Activated naive CD8-positive, alpha-beta T cell treated with anti-CD3 and anti-CD28 coated beads, Interleukin-2, amount 50 U/mL, for 24 hours (primary cell): ENCODE data around the gene BOD1.

ENCODE experiments used
- ATAC-seq: fragments of 150-1000 bp; cut with Tn5 transposase; one replicate; pipeline ENCODE4 v1.10.0; 2021
- DNase-seq: peaks from one replicate; pipeline ENCODE4 v3.0.0; 2021
- H3K27ac Mint-ChIP-seq: one replicate; pipeline ENCODE4 v1.8.0; 2021; ENCODE audit warnings: mild to moderate bottlenecking, mixed read lengths
- H3K27me3 Mint-ChIP-seq: one replicate; pipeline ENCODE4 v1.8.0; 2021; ENCODE audit warnings: mixed read lengths
- H3K36me3 Mint-ChIP-seq: one replicate; pipeline ENCODE4 v1.8.0; 2021; ENCODE audit warnings: low read depth, mixed read lengths
- H3K4me1 Mint-ChIP-seq: one replicate; pipeline ENCODE4 v1.8.0; 2021; ENCODE audit warnings: mixed read lengths
- H3K4me3 Mint-ChIP-seq: one replicate; pipeline ENCODE4 v1.8.0; 2021; ENCODE audit warnings: mild to moderate bottlenecking, moderate library complexity, mixed read lengths
- H3K9me3 Mint-ChIP-seq: one replicate; pipeline ENCODE4 v1.8.0; 2021; ENCODE audit warnings: mixed read lengths

BOD1 gene

DNA sequence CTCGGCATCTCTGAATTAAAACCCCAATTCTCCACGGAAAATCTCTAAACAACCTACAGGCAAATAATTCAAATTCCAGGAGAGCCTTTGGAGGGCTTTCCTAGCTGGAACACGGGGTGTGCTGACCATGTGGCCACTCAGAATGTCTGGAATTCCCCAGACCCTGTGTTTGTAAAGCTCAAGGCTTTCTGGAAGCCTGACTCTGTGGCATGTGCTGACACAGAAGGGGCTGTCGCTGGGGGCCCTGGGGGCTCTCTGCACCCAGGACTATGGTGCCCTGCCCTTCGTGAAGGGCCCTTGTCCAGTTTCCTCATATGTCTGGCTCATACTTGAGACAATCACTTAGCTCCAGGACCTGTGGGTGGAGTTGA, 29.0 kb upstream of the BOD1 start:
- DNase-seq, result no peak
- Mint-ChIP-seq H3K4me3 (no peak overlapping the region), H3K9me3 (no peaks in the 10 kb centered on the region), H3K36me3 (no peaks in the 10 kb centered on the region), H3K27ac (no peak overlapping the region), H3K4me1 (no peaks in the 10 kb centered on the region), H3K27me3 (peaks cover 3% of the 10 kb centered on the region)
- ATAC-seq, result no peak

DNA sequence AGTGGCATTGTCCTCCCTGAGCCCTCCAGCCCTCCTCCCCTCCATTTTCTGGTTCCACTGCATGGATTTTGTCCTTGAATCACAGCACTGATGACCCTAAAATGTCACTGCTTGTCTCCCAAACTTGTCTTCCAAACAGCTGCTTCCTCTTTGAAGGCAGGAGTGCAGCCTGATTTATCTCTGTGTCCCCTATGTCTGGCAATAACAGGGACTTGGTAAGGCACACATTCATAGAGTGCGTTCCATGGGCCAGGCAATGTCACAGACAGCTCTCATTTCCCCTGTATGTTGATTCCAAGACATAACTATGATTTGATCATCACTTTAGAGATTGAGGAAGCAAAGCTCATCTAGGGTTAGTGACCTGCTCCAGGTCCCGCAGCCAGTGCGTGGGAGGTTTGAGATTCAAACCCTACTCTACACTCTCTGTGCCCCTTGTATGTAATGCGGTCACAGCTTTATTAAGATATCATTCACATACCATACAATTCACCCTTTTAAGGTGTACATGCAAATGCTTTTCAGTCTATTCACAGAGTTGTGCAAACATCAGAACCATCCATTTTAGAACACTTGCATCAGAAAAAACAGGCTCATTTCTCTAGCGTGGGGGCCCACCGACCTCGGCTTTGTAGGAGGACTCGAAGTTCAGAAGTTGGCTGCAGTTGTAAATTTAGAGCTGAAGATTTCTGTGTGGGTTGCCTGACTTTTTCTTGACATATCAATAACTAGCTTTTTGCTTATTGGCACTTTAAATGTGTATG, 28.4 kb upstream of the BOD1 start:
- ATAC-seq, result no peak
- Mint-ChIP-seq H3K27me3 (peaks cover 2% of the 10 kb centered on the region), H3K4me3 (no peak overlapping the region), H3K9me3 (no peaks in the 10 kb centered on the region), H3K36me3 (no peaks in the 10 kb centered on the region), H3K4me1 (no peaks in the 10 kb centered on the region), H3K27ac (no peak overlapping the region)
- DNase-seq, result no peak

DNA sequence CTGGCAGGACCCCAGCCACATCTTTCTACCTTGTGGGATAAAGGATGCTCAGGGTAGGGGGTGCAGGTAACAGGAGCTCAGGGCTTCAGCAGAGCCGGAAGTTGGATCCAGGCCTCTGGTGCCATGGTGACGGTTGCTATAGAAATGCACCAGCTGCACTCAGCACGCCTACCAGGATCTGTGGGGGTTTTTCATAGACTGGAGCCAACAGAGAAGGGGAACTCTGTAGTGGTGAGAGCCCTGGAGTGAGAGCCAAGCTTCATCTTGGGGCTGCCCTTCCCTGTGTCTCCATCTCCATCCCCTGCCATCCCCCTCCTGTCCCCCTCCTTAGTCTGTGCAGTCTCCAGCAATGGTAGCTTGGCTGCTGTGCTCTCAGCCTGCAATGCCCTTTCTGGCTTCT, 27.5 kb upstream of the BOD1 start:
- Mint-ChIP-seq H3K27me3 (peaks cover 2% of the 10 kb centered on the region), H3K36me3 (no peaks in the 10 kb centered on the region), H3K4me1 (no peaks in the 10 kb centered on the region), H3K9me3 (no peaks in the 10 kb centered on the region), H3K4me3 (no peak overlapping the region), H3K27ac (no peak overlapping the region)
- DNase-seq (no peak), ATAC-seq (peak; percentile 34)

DNA sequence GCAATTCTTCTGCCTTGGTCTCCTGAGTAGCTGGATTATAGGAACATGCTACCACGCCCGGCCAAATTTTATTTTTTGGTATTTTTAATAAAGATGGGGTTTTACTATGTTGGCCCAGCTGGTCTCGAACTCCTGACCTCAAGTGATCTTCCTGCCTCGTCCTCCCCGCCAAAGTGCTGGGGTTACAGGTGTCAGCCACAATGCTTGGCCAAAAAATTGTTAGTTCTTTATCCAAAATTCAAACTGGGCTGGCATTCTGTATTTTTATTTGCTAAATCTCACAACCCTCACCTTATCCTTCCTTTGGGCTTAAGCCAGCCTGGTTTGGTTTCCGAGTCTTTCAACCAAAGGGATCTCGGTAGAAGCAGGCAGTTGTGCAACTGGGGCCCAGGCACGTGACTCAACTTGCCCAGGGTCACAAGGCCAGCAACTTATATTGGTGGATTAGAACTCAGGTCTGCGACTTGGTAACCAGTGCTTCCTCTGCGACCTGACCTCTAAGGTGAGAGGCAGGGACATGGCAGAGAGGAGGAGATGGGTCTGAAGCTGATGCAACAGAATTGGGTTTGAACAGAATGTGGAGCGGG, 26.5 kb upstream of the BOD1 start:
- H3K36me3 Mint-ChIP-seq, result no peaks in the 10 kb centered on the region
- H3K4me1 Mint-ChIP-seq, result no peaks in the 10 kb centered on the region
- no peak overlapping the region for H3K4me3 Mint-ChIP-seq
- DNase-seq (no peak), ATAC-seq (no peak)
- H3K9me3 Mint-ChIP-seq, result no peaks in the 10 kb centered on the region
- no peaks in the 10 kb centered on the region for H3K27me3 Mint-ChIP-seq
- H3K27ac Mint-ChIP-seq, result no peak overlapping the region

DNA sequence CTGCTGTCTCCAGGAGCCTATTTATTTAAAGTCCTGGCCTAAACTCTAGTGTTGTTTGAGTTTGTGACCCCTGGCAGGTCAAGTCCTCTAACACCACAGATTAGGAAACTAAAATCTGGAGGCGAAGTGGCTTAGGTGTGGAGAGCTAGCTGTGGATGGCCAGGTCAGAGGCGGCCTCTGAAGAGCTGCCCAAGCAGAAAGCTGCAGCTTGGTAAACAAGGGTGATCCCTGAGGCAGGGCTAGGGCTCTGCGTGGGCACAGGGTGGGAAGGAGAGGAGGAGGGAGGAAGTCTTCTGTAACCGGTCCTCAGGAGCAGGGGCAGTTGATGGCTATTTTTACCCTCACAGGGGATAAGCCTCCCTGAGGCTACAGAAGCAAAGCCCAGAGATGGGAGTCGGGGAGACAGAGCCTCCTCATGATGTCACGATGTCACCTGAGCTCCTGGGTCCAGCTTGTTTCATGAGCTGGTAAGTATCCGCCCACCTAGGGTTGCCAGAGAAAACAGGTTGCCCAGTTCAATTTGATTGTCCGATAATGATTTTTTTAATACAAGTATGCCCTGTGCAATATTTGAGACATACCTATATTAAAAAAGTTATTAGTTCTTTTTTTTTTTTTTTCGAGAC, 25.9 kb upstream of the BOD1 start:
- H3K27me3 Mint-ChIP-seq, result no peaks in the 10 kb centered on the region
- H3K4me3 Mint-ChIP-seq, result no peak overlapping the region
- H3K36me3 Mint-ChIP-seq, result no peaks in the 10 kb centered on the region
- ATAC-seq, result no peak
- no peak for DNase-seq
- no peak overlapping the region for H3K27ac Mint-ChIP-seq
- H3K4me1 Mint-ChIP-seq, result peaks cover 4% of the 10 kb centered on the region
- no peaks in the 10 kb centered on the region for H3K9me3 Mint-ChIP-seq

DNA sequence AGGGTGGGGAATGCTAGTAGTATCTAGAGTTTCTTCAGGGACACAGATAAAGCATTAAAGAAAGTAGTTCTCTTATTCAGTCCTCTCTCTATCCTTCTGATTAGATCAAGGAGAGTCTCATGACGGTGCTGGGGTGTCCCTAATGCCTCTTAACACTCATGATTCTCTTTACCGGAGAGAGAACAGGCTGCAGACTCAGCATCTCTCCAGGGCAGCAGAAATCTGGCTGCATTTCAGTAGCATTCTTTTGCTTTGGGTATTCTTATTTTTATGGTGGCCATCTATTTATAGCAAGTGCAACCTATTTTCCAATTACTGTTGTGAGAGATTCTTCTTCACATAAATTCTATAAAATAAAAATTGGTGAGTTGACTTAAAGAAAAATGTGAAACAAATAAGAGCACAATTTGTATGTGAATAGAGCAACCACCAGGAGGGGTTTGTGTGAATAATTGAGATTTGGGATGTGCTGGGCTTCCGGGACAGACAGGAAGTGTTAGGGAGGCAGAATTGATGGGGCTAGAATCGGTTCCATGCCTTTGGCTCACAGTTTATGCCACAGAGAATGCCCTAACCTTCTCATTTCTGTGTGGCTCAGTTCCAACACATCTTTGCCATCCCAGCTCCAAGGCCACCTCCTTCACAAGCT, 23.8 kb upstream of the BOD1 start:
- ATAC-seq (no peak), DNase-seq (no peak)
- no peak overlapping the region for H3K27ac Mint-ChIP-seq
- H3K4me3 Mint-ChIP-seq, result no peak overlapping the region
- H3K36me3 Mint-ChIP-seq, result no peaks in the 10 kb centered on the region
- H3K27me3 Mint-ChIP-seq, result no peaks in the 10 kb centered on the region
- peaks cover 9% of the 10 kb centered on the region for H3K4me1 Mint-ChIP-seq
- H3K9me3 Mint-ChIP-seq, result no peaks in the 10 kb centered on the region

DNA sequence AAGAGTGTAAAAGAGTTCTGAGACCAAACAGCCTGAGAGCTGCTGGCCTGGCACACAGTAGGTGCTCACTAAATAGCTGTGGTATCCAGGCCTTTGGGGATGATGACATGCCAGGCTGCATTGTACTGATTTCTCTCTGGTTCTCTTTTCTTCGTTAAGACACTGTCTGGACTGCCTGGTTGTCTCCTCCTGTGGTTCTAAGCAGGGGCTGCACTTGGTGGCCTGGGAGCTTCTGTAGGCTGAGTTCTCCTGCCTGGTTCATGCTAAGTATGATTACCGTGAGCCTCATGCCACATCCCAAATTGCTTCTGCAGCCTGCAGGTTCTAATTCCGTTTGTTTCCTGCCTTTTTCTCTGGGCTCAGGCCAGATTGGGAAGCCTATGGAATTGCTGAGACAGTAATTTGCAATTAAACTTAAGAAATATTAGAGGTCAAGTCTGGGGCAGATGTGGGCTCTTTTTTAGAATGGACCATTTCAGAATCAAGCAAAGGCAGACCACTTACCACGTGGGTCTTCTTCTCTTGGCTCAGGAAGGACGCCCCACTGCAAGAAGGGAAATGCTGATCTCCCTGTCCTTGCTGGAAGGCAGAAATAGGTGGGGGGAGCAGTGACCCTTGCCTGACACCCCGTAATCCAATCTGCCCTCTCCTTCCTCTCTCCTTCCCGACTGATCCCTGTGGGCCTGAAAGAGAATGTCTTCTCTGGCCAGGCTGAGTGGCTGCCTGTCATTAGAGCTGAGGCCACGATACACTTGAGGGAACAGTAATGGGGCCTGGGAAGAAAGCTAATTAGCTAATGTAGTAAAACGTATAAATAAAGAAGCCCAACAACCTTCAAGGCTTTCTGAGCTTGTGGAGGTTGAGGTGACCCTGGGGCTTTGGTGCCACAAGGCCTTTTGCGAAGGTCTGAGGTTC, 21.9 kb upstream of the BOD1 start:
- no peak overlapping the region for H3K27ac Mint-ChIP-seq
- no peak for DNase-seq
- H3K4me3 Mint-ChIP-seq, result no peak overlapping the region
- peaks cover 9% of the 10 kb centered on the region for H3K4me1 Mint-ChIP-seq
- no peaks in the 10 kb centered on the region for H3K27me3 Mint-ChIP-seq
- ATAC-seq, result no peak
- H3K36me3 Mint-ChIP-seq, result no peaks in the 10 kb centered on the region
- H3K9me3 Mint-ChIP-seq, result no peaks in the 10 kb centered on the region

DNA sequence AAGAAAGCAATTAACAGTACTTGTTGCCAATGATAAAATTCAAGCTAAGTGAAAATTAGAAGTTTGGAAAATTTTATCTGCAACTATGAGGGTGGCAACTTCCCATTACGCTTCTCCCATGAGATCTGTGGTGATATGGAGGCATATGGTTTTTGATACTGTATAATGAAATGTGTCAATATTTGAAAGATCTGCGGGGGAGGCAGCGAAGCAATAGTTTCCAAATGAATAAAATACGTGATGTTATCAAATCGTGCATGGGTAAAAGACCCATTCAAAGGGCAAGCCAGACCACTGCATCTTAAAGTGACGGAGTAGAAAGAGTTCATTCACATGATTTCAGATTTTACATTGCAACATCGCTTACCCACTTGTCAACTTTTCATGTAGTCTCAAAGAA, 20.9 kb upstream of the BOD1 start:
- Mint-ChIP-seq H3K4me1 (peaks cover 9% of the 10 kb centered on the region), H3K4me3 (peak overlapping the region; percentile 31), H3K27ac (peak overlapping the region; percentile 20), H3K9me3 (no peaks in the 10 kb centered on the region), H3K27me3 (no peaks in the 10 kb centered on the region), H3K36me3 (no peaks in the 10 kb centered on the region)
- ATAC-seq (peak; percentile 67), DNase-seq (no peak)

DNA sequence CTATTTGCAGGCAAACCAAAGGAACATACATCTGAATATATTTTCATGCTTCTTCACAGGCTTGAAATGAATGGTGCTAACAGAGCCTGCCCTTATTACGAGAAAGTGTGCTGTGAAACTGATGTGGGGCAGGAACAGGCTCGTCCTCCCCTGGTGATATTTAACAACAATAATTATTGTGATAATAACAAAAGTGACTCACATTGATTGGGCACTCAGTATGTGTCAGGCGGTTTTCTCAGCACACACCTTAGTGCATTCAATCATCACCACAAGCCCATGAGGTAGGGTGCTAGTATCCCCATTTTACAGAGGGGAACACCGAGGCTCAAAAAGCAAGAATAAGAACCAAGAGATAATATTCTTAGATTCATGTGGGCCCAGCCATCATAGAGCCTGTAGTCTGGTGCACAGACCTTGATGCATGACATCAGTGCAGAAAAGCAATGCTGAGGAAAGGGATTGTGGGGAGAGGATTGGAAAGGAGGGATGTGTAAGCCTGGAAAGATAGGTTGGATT, 18.1 kb upstream of the BOD1 start:
- no peaks in the 10 kb centered on the region for H3K36me3 Mint-ChIP-seq
- H3K4me3 Mint-ChIP-seq, result no peak overlapping the region
- no peaks in the 10 kb centered on the region for H3K9me3 Mint-ChIP-seq
- peaks cover 9% of the 10 kb centered on the region for H3K4me1 Mint-ChIP-seq
- H3K27me3 Mint-ChIP-seq, result peaks cover 3% of the 10 kb centered on the region
- DNase-seq (no peak), ATAC-seq (no peak)
- no peak overlapping the region for H3K27ac Mint-ChIP-seq

DNA sequence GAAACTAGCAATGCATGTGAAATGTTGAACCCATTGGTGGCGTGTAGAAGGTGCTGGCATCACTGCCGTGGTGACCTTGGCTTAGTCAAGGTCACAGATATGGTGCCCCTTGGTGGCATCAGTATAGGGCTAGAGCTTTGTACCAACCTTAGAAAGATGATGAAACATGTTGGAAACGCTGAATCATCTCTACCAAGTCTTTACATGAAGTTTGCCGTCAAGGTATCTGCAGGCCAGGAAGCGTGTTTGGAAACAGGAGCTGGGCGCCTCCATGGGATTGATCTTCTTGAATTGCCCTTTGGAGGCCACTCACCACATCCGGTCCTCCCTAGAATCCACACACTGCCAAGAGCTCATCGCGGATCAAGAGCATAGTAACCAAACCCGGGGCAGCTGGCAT, 16.9 kb upstream of the BOD1 start:
- peaks cover 3% of the 10 kb centered on the region for H3K27me3 Mint-ChIP-seq
- DNase-seq (no peak), ATAC-seq (no peak)
- no peak overlapping the region for H3K4me3 Mint-ChIP-seq
- H3K27ac Mint-ChIP-seq, result no peak overlapping the region
- H3K9me3 Mint-ChIP-seq, result no peaks in the 10 kb centered on the region
- H3K4me1 Mint-ChIP-seq, result peaks cover 9% of the 10 kb centered on the region
- no peaks in the 10 kb centered on the region for H3K36me3 Mint-ChIP-seq

DNA sequence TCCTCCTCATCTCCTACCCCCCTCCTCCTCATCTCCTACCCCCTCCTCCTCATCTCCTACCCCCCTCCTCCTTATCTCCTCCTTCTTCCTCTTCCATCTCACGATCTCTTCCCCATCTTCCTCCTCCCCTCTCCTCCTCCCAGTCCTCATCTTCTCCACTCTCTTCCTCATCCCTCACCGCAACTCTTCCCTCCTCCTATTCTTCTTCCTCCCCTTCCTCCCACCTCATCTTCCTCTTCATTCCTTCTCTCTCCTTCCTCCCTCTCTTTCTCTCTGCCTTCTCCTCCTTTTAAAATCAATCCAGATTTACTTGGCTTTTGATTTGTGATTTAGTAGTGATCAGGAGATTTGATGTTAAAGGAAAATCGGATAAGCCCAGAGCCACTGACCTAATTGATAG, 15.0 kb upstream of the BOD1 start:
- no peaks in the 10 kb centered on the region for H3K9me3 Mint-ChIP-seq
- no peak overlapping the region for H3K4me3 Mint-ChIP-seq
- H3K4me1 Mint-ChIP-seq, result no peaks in the 10 kb centered on the region
- no peaks in the 10 kb centered on the region for H3K36me3 Mint-ChIP-seq
- peaks cover 3% of the 10 kb centered on the region for H3K27me3 Mint-ChIP-seq
- no peak for DNase-seq
- no peak for ATAC-seq
- no peak overlapping the region for H3K27ac Mint-ChIP-seq

DNA sequence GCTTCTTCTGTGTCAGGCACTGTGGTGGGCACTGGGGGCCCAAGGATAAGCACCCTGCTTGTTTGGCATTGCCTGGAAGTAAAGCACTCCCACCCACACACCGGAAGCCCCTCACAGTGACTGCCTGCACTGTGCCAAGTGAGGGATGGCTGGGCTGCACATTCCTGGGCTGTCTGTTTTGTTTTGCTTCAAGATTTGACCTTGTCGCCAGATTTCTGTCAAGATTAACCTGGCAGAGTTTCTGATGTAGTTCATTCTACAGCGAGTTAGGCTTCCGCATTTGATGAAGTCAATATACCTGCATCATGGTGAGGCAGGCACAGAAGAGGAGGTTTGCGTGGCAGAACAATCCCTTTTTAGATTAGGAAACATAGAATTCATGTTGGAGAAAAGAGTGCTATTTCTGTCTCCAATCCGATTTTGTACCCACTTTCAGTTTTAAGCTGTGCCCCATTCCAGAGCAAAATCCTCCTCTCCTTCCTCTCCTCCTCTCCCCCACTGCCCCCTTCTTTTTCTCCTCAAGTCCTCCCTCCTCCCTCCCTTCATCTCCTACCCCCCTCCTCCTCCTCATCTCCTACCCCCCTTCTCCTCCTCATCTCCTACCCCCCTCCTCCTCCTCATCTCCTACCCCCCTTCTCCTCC, 14.4 kb upstream of the BOD1 start:
- Mint-ChIP-seq H3K9me3 (no peaks in the 10 kb centered on the region), H3K4me1 (no peaks in the 10 kb centered on the region), H3K27me3 (peaks cover 3% of the 10 kb centered on the region), H3K27ac (no peak overlapping the region), H3K36me3 (no peaks in the 10 kb centered on the region), H3K4me3 (no peak overlapping the region)
- DNase-seq, result no peak
- ATAC-seq, result no peak

DNA sequence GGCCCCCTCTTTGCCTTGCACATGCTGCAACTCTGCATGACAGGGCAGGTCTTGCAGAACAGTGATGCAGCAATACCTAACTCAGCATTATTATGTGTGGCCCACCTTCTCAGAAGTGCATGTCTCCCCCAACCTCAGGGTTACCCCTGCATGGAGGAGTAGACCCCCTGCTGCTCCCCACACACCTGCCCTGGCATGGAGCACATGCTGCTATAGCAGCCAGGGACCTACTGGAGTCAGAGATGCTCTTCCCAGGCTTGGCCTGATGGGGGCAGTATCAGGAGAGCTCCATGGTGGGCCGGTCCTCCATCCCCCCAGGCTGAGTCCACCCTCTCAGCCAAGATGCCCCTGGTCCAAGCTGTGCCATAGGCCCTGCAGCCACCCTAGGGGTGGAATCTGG, 13.2 kb upstream of the BOD1 start:
- Mint-ChIP-seq H3K27me3 (peaks cover 3% of the 10 kb centered on the region), H3K4me1 (no peaks in the 10 kb centered on the region), H3K4me3 (no peak overlapping the region), H3K36me3 (no peaks in the 10 kb centered on the region), H3K9me3 (no peaks in the 10 kb centered on the region), H3K27ac (no peak overlapping the region)
- ATAC-seq, result no peak
- DNase-seq, result peak; percentile 14

DNA sequence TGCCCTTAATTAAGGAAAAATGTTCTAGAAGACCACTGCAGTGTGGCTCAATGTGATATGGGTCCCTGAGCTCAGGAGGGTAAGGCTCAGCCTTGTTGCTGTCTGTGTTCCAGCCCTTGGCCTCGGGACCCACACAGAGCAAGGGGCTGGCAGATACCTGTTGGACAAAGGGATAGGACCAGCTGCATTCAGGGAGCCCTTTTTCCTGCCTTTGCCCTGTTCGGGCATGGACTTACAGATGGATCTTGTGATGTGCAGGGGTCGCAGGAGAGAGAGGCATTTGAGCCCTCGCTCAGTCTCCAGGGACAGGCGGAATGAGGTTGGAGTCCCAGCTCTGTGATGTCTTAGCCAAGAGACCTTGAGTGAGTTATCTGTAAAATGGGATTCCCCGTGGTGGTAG, 12.1 kb upstream of the BOD1 start:
- no peak overlapping the region for H3K4me3 Mint-ChIP-seq

More for the DNA sequence above, 12.1 kb upstream of the BOD1 start:
- Mint-ChIP-seq H3K9me3 (no peaks in the 10 kb centered on the region), H3K36me3 (no peaks in the 10 kb centered on the region), H3K27ac (no peak overlapping the region), H3K27me3 (peaks cover 3% of the 10 kb centered on the region), H3K4me1 (no peaks in the 10 kb centered on the region)
- ATAC-seq (no peak), DNase-seq (no peak)
